22Rv1 (cell line): ENCODE measurements around the gene RBM10.

Source experiments
- CTCF ChIP-seq: fragments of 450-650 bp; IDR thresholded peaks from 2 replicates; pipeline ENCODE4 v1.5.1; 2017; ENCODE audit warnings: mild to moderate bottlenecking
- ZFX ChIP-seq: fragments of 450-650 bp; IDR thresholded peaks from 2 replicates; pipeline ENCODE4 v1.6.1; 2017; ENCODE audit warnings: antibody characterized with exemption, borderline replicate concordance

- TF ChIP-seq CTCF (no peak), ZFX (no peak)
These were observed 53.7 kb downstream of the RBM10 start for GRCh38 chrX:47198687-47199080.
